GM08714 (cell line): ENCODE measurements around the gene CCDC157.

Source experiments
- H3K4me3 ChIP-seq: fragments of 200-500 bp; sonication (Bioruptor generic); 2 replicates; pipeline ENCODE4 v1.5.1; 2014; ENCODE audit warnings: mild to moderate bottlenecking, low read length, inconsistent platforms
- ZNF274 ChIP-seq: IDR thresholded peaks from 2 replicates; pipeline ENCODE4 v1.6.1; 2012; ENCODE audit warnings: mild to moderate bottlenecking, low read depth, low read length

CCDC157 gene

DNA sequence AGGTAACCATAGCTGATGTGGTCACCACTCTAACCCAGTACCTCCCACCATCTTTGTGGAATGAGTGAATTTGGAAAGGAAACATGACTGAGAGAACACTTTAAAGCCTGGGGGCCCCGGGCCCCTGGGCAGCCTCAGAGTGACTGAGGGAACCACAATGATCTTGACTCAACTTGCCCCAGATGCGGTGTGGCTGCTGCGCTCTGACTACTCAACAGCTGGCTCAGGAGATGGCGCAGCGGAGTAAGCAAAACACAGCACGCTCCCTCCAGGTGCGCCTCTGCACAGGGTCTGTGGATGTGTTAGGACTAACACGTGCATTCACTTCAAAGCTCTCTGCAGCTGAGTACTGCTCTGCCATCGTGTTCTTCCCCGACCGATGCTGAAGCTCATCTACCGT, 24.5 kb downstream of the CCDC157 start:
- TF ChIP-seq ZNF274, result no peak
- H3K4me3 ChIP-seq, result no peak overlapping the region

DNA sequence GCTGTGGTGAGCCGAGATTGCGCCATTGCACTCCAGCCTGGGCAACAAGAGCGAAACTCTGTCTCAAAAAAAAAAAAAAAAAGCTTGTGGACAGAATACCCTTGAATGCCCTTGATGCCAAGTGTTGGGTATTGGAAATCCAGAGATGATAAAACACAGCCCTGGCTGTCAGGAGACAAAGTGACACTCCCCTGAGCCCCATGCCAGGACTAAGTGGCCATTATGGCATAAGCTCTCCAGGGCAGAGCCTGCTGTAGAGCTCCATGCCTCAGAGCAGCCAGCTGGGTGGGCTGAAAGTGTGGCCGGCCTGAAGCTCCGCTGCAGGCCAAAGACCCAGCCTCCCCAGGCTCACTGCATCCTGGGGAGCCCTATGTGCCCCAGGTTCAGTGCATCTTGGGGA, 25.5 kb downstream of the CCDC157 start:
- TF ChIP-seq ZNF274, result no peak
- no peak overlapping the region for H3K4me3 ChIP-seq

- TF ChIP-seq ZNF274, result no peak
- H3K4me3 ChIP-seq, result no peak overlapping the region
These were observed 26.3 kb downstream of the CCDC157 start for GRCh38 chr22:30383061-30383460.

DNA sequence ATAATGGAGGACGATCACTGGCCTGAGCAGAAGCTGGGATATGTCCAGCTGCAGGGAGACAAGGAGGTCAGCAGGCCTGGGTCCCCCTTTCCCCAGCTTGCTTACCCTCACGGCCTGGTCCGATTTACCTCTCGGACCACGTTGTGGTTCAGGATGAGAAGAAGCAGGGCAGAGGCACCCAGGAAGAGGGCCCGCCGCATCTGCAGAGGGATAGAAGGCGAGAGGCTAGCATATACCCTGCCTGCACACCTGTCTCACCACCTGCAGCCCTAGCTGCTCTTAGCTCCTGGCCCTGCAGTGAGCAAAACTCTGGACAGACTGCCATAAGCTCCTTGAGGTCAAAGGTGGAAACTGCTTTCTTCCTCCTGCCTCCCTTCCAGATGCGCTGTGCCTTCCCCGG, 29.1 kb downstream of the CCDC157 start:
- no peak overlapping the region for H3K4me3 ChIP-seq
- TF ChIP-seq ZNF274, result no peak

DNA sequence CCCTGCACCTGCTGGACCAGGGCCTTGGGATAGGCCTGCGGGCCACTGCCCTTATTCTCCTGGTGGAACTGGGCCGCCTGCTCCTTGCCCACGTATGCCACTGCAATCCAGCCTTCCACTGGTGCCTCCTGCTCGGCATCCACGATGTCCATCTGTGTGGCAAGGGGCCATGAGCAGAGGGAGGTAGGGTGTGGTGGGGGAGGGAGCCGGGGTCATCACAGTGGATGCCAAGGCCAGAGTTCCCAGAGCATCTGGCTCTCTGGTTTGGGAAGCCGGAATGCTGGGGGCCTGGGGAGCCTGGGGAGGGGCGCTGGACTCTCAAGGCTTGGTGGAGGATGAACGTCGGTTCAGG, 29.8 kb downstream of the CCDC157 start:
- no peak for TF ChIP-seq ZNF274
- H3K4me3 ChIP-seq, result peak overlapping the region; percentile 64

DNA sequence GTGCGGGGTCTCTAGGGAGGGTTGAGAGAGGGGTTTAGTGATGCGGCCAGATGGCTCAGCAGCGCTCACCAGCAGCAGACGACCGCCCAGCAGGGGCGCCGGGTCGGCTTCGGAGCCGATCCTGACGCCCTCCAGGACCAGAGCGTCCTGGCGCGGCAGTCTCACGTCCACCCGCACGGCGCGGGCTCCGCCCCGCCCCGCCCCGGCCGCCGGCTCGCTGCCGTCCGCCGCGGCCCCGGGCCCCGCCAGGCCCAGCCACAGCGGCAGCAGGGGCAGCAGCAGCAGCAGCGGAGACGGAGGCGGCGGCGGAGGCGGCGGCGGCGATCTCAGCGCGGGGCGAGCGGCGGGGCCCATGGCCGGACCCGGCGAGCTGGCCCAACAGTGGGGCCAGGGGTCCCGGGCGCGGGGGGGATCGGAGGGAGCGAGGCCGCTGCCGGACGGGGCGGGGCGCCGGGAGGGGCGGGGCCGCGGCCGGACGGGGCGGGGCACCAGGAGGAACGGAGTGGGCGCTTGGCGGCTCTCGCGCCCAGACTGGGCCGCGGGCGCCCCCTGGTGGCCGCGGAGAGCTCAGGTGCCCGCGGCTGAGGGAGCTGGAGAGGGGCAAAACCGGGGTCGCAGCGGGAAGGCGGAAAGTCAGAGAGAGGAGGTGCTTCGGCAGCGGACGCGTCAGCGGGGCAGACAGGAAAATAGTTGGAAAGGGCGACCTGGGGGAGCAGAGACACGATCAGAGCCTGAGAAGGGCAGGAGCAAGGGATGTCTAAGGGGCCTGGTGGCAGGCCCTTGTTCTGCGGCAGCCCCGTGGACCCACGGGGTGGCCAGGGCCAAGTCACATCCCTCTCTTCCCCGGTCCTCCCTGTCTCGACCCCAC, 30.4 kb downstream of the CCDC157 start, which contains the start of gene RNF215:
TSS of gene RNF215 (minus strand) at position 452 of the 868 bp plus-strand sequence. CDS start at position 354, 98 bp downstream.
- no peak for TF ChIP-seq ZNF274
- H3K4me3 ChIP-seq, result peak within 1 kb of the TSS; percentile 64

DNA sequence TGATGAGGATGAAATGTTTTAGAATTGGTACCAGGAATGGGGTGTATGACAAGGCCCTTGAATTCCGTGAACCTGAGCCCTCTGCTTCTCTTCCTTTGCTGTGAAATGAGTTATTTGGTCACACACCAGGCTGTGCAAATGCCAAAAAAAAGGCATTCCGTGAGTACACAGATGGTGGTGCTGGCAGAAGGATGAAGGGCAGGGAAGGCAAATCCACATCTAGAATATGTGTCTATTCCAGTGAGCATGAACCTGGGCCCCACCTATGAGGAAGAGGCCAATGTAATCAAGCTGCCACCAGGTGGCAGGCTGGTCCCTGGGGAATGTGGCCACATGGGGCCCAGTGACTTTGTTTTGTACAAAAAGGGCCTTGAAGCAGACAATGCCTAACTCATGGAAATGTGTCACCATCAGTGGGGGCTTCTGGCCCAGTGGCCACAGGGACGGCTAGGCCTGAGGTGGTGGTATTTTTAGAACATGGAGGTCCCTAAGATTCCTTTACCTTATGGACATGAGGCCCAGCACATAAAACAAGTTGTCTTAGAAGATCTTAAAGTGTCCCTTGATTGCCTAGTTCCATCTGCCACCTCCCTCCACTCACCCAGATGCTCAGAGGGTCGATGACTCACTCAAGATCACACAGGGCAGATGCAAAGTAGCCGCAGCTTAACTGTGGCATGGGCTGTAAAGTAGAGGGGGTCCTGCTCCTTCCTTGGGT, 34.3 kb downstream of the CCDC157 start:
- no peak for TF ChIP-seq ZNF274
- no peak overlapping the region for H3K4me3 ChIP-seq

DNA sequence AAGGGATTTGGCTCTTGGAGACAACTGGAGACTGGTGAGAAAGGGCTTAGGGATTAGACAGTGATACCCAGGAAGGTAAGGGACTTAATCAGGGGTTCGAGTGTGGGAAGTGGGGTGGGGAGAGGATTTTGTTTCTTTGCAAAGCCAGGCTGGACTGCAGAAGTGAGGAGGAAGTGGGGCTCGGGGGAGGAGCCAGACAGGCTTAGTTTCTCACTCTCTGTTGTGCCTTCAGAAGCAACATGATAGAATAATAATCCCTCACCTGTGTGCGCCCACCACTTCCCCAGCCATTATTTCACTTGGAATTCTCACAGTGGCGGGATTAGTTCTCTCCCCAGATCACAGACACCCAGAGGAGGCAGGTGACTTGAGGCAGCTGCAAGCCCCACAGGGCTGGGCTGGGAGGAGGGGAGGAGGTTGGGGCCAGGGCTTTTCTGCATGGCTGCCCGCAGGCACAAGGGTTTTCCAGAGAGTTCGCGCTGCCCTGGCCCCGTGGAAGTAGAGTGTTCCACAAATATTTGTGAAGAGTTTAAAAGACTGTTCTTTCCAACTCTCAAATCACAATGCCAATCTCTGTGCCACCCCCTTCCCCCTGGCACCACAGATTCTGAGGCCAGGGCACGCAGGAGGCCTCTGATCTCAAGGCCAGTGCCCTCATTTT, 36.0 kb downstream of the CCDC157 start:
- no peak for TF ChIP-seq ZNF274
- H3K4me3 ChIP-seq, result no peak overlapping the region

- TF ChIP-seq ZNF274, result no peak
- no peak overlapping the region for H3K4me3 ChIP-seq
These were observed 36.5 kb downstream of the CCDC157 start for GRCh38 chr22:30393322-30393680.

GRCh38 chr22:30393885-30394284, 37.1 kb downstream of the CCDC157 start:
- no peak overlapping the region for H3K4me3 ChIP-seq
- no peak for TF ChIP-seq ZNF274

DNA sequence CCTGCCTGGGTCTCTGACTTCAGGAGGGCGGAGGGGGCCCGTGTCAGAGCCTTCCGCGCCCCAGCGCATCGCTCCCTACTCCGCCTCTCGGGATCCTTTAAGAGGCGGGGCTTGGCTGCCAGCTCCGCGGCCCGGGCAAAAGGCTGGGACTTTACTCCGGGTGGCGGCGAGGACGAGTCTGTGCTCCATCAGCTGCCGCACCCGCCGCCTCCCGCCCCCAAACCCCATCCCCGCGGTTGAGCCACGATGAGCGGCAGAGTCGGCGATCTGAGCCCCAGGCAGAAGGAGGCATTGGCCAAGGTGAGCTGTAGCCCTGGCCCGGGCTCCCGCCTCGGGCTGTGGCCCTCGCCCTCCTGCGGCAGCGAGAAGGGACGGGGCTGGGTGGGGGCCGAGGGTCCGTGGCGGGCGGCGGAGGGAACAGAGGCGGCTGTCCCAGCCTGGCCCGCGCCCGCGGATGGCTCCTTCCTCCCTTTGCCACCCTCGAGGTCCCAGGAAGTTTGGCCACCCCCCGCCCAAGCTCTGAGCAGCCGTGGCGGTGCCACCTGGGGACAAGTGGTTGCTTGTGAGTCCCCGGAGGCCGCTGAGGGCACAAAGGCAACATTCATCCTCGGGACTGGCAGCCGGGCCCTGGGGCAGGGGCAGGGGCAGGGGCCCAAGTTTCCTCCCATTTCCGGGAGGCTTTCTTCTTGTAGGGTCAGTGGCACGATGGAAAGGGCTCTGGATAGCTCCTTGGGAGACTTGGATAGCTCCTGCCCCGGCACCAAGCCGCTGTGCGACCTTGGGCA, 40.3 kb downstream of the CCDC157 start, which contains the start of gene SEC14L2:
TSS of gene SEC14L2 (plus strand) at position 148 of the 785 bp plus-strand sequence. CDS start at position 247, 99 bp downstream.
- peak within 1 kb of the TSS; percentile 27; the same call in 1 of the 2 replicates for H3K4me3 ChIP-seq
- TF ChIP-seq ZNF274, result no peak

DNA sequence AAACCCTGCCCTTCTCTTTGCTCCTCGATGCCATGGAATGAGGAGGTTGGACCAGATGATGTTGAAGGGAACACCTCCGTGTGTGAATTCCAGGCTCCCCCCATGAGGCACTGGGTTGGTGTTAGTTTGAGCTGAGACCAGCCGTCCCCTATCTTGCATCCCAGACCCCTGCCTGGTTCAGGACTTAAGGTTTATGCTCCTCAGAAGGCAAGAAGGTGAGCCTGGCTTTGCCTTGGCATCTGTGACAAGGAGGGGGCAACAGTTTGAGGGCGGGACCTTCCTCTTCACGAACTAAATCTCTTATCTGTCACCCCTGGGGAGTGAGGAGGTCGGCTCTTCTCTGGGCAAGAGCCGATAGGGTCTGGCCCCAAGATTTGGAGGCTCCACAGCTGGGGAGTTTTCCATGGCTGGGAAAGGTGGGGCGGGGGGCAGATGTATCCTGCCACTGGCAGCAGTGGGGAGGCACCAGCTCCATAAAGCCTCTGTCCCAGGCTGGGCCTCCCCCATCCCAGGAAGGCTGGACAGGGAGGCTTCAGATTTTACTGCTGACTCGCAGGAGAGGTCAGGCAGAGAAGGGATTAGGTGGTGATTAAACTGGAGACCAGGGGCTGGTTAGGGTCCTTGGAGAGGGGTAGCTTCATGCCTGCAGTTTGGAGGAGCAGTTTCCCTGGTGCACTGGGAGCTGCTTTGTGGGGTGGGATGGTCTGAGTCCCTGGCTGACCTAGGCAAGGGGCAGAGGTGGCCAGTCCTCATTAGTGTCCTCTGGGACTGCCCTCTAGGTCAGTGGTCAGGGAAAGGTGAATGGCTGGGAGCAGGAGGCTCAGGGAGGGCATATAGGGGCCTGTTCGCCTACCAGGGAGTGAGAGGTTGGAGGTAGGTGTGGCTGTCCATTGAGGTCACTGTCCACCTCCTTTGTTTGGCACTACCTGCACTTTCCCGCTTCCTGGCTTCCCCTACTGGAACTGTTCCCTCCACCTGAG, 41.1 kb downstream of the CCDC157 start:
- TF ChIP-seq ZNF274, result no peak
- H3K4me3 ChIP-seq, result no peak overlapping the region
